GM20431 (cell line): ENCODE data around the gene BIRC3.

Experiments used
- in situ Hi-C: fragments of 300-500 bp; cut with MseI, MboI; formaldehyde crosslinking; loops from one replicate; pipeline ENCODE4 v1.15.0; 2020; ENCODE audit warnings: low sequenced_read_pairs; ENCODE audit not compliant: unreplicated experiment

BIRC3 gene

DNA sequence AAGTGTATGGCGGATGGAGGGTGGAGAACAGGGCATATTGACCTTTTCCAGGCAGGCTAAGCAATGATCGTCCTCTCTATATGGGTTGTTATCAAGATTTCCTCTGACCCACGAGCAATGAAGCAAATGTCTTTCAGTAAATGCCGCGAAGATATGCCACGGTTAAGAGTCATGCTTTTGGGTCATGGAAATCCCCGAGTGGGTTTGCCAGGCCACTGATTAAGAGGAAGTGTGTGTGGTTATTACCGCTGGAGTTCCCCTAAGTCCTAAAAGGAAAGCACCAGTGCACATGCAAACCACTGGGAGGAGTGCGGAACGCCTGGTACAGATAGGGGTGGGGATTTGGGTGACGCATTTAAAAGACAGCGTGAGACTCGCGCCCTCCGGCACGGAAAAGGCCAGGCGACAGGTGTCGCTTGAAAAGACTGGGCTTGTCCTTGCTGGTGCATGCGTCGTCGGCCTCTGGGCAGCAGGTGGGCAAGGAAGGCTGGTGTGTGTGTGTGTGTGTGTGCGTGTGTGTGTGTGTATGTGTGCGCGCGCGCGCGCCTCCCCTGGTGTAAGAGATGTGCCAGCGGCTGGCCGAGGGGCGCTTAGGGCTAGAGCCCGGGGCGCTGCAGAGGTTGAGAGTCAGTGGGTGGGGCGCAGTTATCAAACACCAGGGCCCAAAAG lies at the start of gene BIRC3:
BIRC3 (plus strand) TSS at position 386 of the 669 bp plus-strand sequence. CDS start 7,026 bp downstream, outside the sequence.
- in situ Hi-C loops, result no loop called here

DNA sequence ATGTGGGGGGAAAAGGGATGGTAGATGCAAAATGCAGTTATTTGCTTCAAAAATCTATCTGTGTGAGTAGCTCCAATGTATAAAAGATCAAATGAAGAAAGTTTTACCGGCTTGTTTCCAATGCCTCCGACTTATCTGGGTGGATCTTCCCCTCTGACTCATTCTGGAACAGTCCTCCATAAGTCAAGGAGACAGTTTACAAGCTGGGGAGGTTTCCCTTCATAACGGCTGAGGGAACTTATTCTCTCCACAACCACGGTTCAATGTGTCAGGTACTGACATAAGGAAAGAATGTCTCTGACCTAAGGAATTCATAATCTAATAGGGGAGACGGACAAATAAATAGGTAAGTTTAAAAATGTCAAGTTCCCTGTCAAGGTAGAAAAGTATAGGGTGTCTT lies 49.7 kb upstream of the BIRC3 start:
- in situ Hi-C loops, result no loop called here

DNA sequence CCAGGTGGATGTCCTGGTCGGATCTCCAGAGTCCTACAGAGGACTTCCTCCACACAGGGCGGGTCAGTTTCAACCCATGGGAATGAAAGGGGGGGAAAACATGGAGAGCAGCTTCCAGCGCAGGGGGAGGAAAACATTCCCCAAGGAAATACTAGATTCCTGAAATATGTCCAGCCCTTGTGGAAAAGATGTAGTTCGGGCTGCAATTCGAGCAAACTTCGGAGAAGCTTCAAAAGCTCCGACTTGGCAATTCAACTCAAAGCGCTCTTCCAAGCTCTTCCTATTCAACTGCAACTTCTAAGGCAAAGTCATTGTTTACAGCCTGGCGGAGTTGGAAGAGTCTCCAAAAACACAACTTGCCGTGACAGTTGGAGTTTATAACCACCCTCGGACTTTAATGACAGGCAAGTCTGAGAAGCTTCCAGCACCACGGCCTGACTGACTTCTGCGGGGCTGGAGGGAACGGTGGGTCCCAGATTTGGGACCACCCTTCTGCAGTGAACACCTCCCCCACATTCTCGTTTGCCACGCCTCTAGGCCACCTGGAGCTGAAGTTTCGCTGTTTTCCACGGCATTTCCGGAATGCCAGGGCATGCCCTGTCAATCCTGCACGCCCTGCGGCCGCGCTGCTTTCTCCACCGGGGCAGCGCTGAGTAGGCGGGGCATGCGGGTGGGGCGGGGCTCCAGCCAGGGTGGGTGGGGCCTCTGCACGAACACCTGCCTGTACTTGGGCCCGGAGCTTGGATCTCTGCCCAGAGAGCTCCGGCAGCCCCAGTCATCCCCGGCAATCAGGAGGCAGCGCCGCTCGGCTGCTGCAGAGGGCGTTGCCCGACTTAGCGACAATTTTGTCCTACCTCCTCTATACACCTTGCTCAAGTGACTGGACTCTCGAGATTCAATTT lies 49.0 kb upstream of the BIRC3 start:
- in situ Hi-C loops, result no loop called here

DNA sequence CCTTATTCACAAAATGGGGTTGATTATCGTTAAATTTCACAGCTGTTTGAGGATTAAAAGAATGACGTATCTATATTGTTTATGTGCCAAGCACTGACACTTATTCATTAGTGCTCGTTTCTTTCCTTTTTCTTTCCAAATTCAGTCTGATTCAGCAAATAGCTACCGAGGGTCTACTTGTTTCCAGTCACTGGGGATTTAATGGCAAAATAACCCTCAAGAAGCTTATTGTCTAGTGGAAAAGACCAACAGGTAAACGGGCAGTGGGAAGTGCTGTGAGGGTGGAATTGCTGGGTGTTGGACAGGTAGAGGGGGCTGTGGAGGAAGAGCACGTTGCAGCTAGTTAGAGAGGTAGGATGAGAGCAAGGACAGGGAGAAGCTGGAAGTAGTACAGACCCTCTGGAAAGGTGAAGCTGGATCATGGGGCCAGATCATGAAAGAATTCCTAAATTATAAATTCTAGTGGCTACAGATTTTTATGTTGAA lies 48.3 kb upstream of the BIRC3 start:
- in situ Hi-C loops, result no loop called here

DNA sequence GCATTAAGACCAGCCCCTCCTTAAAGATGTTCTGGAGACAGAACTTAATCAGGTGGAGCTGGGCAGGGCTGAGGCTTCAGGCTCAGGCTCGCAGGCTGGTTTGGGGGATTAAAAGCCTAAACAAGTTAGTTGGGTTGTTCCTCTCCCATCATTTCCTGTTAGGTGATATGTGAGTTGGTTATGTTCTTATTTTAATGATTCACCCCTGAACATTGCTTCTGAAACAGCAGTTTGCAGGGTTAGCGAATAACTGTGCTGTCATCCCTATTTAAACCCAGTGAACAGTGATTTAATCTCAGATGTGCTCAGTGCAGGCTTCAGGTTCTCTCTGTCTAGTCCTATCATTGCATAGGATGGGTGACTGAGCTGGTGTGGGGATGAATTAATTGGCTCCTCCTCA lies 47.4 kb upstream of the BIRC3 start:
- in situ Hi-C loops, result no loop called here

DNA sequence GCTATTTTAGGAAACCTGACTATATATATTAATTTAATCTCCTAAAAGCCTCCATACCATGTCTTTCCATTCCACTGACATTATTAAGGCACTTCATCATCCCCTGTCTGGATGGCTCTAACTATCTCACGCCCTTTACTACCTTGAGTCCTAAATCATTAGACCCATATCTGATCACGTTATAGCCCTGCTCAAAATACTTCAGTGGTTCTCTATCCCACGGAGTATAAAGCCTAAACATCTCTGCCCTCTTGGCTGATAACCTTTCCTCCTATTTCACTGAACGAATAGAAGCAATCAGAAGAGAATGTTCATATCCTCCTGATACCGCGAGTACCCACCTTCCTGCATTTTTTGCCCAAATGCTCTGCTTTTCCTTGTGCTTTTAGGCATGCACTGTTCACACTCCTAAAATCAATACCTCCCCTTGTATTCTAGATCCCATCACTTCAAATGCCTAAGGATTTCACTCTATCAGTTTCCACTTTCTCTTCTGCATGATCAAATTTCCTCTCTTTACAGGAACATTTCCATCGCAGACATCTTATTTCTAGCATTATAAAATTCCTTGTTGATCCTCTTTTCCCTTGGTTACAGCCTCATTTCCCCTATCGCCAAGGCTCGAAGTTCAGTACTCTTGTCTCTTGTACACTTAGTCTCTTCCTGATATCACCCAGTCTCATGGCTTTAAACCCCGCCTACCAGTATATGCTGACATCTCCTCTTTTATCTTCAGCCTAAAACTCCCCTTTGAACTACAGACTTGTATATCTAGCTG lies 45.0 kb upstream of the BIRC3 start:
- in situ Hi-C loops, result no loop called here

DNA sequence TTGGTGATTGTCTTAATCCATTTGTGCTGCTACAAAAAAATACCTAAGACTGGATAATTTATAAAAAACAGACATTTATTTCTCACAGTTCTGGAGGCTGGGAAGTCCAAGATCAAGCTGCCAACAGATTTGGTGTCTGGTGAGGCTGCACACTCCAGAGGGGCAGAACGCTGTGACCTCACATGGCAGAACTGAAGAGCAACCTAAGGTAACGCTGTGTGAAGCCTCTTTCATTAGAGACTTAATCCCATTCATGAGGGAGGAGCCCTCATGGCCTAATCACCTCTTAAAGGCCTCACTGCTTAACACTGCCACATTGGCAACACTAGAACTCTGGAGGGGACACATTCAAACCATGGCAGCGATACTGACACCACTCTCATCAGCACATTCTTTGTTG lies 42.7 kb upstream of the BIRC3 start:
- in situ Hi-C loops, result no loop called here

DNA sequence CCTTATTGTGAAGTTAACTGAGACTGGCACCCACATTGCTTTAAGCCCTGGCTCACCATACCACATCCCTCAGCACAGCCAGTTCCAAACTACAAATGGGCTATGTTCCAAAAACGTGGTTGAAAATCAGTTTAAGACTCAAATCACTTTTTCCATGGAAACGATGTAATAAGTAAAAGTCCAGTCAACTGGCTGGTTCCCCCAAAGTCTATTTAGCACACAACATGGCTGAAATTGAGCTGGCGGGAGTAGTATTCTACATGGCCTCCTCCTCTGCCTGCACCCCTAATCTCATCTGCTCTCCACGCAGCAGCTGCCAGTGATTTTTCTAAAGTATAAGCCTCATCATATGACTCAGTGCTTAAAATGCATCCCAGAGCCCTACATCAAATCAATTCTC lies 40.9 kb upstream of the BIRC3 start:
- in situ Hi-C loops, result no loop called here

DNA sequence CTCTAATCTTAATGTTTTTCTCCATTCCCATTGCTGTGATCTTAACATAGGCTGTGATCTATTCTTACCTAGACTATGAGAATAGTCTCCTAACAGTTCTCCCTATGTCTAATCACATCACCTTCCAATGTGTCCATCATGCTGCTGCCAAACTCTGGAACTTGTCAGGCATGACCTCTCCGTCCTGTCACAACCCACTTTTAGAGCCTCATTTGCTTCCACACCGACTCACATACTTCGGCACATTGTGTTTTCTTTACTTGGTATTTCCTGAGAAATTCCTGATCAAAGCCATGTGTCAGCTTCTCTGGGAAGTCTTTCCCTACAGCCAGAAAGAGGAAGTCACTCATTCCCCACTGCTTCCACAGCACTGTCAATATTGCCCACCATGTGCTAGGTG lies 40.5 kb upstream of the BIRC3 start:
- in situ Hi-C loops, result no loop called here

DNA sequence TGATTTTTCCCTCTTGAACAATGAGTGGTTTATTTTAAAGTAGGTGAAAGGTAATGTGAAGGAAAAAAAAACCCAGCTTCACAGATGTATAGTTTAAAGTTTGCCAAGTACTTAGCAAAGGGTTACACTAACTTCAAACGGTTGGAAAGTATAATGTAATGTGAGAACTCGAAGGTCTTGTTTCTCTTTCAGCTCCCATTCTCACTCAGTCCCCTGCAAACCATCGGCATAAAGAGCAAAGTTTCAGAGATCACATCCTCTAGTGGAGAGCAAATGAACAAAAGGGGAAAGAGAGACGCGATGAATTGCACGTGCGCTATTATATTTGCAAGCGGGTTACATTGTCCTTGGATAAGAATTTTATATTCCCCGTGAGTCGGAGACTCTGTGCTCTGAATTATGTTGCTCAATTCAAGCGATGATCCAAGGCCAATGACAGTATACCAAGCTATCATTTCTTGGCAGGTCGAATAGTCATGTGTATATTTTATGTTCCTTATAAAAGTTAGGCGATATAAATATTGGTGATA lies 37.6 kb upstream of the BIRC3 start:
- in situ Hi-C loops, result no loop called here

DNA sequence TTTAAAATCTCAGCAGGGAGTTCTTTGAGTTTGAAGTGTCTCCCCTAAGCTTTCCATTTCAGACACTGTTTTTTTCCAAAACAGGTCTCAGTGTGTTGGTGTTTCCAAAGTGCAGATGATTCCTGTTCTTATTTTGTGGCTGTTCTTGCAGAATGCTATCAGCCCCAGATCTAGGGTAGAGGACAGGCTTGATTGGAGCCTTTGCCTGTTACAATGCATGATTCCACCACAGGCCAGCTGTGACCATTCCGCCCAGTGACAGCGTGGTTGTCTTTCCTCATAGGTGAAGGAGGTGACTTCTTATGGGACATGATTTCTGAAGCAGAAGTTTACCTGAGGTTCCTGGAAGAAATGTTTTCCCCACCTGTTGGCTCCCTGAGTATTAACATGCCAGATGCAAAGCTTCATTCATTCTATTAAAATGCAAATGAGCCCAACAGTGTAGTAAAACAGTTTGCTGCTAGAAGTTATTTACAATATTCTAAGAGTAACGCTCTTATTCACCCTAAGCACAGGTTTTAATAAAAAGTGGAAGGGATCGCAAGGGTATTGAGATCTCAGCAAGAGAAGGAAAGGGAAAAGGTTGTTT lies 36.9 kb upstream of the BIRC3 start:
- in situ Hi-C loops, result no loop called here

DNA sequence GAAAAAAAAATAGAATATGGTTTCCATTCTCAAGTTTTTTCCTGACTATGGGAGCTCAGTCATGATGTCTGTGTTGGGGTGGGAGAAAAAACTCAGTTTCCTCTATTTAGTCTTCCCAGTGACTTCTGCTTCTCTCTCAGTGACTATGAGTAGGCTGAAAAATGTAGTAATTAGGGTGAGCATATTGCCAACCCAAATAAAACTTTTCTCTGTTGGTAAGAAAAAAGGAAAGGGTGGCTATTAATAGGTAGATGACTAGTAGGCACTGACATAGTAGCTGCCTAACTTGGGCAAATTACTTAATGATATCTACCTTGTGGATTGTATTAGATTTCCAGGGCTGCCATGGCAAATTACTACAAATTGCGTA lies 34.2 kb upstream of the BIRC3 start:
- in situ Hi-C loops, result no loop called here

DNA sequence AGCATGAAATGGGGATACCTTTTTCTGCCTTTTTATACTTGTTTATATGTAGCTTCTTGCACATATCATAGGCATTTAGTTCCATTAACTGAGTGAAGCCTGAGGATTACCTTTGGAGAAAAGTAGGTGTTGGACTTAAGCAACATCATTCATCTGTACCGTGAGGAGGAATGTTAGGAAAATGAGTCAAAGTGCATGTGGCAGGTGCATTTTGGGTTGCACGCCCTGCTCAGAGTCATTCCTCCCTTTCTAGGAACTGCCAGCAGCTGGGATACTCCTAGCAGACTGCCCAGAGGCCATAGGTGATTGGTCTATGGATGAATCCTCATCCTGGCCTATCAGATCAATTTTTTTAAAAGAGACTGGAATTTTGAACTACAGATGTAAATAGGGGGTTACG lies 33.3 kb upstream of the BIRC3 start:
- in situ Hi-C loops, result no loop called here

DNA sequence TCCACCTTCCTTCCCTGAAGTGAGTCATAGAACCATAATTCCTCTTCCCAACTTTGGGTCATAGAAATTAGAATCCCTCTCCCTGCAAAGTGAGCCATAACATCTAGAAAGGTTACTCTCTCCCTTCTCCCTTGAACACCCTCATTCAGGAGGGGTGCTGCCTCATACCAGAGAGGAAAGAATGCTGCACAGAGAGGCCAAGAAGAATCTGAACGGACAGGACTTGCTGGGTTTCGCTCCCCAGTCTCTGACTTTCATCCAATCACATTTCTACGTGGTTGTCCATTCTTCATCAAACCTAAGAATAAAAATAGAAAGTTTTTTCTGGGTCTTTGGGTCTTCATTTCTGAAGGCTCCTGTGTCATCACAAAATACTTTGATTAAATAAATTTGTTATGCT lies 31.0 kb upstream of the BIRC3 start:
- in situ Hi-C loops, result no loop called here

DNA sequence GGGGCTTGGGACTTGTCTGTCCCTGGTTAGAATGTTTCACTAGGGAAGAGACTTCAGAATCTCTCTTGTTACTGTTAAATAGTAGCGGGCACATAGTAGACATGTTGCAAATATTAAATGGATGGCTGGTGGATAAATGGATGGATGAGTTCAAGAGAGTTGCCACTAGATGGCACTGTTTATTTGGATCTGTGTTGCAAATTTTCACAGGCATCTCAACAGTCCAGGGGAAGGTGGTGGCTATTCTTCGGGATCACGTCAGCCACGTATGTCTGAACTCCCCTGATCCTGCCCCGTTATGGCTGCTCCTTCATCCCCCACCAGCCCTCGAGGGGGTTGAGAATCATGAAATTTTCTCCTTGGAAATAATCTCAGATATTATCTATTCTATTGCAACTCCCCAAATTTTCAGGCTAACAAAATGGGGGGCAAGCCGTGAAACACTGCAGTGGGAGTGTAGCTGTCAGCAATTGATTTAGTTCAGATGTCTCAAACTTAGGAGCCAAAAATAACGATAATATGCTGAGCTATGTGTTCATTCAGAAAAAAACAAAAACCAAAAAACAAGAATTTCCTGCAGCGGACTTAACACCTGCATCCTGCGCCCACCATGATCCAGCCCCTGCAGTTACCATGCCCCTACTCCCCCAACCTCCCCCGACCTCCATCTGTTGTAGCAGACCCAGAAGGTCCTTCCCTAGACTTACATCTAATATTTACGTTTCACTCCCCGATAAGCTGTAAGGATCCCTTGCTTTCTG lies 29.1 kb upstream of the BIRC3 start:
- in situ Hi-C loops, result no loop called here

DNA sequence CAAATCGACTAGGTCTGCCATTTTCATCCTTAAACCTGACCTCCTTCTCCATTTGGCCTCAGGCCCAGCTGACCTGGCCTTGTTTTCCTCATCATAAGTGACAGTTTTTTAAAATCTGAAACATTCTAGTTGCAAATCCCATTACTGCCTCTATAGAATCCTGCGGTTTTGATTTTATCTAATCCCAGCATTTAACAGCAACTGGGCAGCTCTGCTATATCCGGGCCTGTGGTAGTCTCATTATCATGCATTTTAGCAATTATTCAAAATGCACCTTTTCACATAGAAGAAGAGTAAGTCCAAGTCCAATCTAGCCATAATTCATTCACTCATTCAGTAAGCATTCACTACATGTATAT lies 28.6 kb upstream of the BIRC3 start:
- in situ Hi-C loops, result no loop called here

DNA sequence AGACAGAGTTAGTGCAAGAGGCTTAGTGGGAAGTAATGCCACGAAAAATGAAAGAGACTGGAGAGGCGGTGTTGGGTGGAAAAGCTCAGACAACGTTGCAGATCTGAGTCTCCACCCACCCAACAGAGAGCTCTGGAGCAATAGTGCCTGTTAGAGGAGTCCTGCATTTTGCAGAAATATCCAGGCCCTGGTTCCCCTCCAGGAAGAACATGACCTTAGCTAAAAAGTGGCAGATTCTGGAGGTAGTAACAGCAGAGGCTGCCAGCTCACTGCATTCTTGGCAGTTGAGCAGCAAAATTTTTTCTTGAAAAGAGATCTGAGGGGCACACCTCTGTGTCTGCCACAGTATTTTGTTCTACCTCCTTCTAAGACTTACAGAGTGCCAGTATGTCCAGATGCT lies 27.7 kb upstream of the BIRC3 start:
- in situ Hi-C loops, result no loop called here

DNA sequence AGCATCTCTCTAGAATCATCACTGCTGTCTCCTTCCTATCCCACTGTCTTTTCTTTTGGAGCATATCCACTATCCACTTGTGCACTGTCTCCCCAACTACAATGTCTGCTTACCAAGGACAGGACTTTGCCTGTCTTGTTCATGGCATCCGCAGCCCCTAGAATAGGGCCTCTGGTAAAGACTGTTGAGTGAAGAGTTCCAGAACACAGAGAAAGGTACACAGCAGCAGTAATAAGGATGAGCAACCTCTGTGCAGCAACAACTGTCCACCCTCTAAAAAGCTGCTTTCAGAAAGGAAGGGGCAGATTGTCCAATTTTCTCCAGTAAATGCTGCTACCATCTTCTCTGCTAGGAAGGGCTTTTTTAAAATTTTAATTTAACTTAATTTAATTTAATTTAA lies 25.5 kb upstream of the BIRC3 start:
- in situ Hi-C loops, result no loop called here

DNA sequence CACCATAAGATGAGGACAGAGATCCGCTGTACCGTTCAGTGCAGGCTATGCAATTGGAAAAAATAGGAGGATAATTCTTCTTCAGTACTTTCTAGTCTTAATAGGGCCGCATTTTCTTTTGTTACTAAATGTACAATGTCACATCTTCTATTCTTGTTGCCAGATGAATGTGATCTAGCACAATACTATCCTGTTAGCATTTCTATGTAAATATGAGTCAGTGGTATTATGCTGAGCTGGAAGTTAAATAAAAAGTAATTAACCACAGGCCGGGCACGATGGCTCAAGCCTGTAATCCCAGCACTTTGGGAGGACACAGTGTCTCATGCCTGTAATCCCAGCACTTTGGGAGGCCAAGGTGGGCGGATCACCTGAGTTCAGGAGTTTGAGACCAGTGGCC lies 24.4 kb upstream of the BIRC3 start:
- in situ Hi-C loops, result no loop called here
